Panc1 (cell line): ENCODE measurements around the gene LRRC31. TPM values are rescaled to one million over a fixed set of nuclear protein-coding genes. Genes with fewer than 3 reads are reported as not detected.

ENCODE experiments used
- ATAC-seq: fragments of 200-7000 bp; cut with Tn5 transposase; 2 replicates; pipeline ENCODE4 v1.9.1; 2020; ENCODE audit warnings: mild to moderate bottlenecking, moderate library complexity
- BruUV-seq: library from RNA; stranded (reverse); fragments of 400-500 nt; replicated peaks from 2 replicates; lab custom pipeline; 2021; lab: Mats Ljungman, UMichigan
- CTCF ChIA-PET: fragments of 300-600 bp; sonication (Branson Sonifier 250); formaldehyde crosslinking; loops from one replicate; lab custom pipeline; 2022; ENCODE audit warnings: antibody characterized with exemption; lab: Charles Lee
- POLR2A ChIA-PET: fragments of 300-600 bp; sonication (Branson Sonifier 250); formaldehyde crosslinking; loops from one replicate; lab custom pipeline; 2022; ENCODE audit warnings: antibody characterized with exemption; lab: Charles Lee
- DNase-seq: peaks from one replicate; pipeline ENCODE4 v3.0.0-alpha.2; 2010; ENCODE audit warnings: low read depth, low spot score
- H3K27ac ChIP-seq: 2 replicates; pipeline ENCODE4 v1.5.1; 2011; ENCODE audit warnings: mild to moderate bottlenecking, low read length, inconsistent platforms
- H3K27me3 ChIP-seq: fragments of 200-500 bp; sonication (Bioruptor generic); 2 replicates; pipeline ENCODE4 v1.6.0; 2014; ENCODE audit warnings: low read length, inconsistent platforms; ENCODE audit not compliant: control insufficient read depth, insufficient read depth
- H3K36me3 ChIP-seq: fragments of 200-500 bp; sonication (Bioruptor generic); 2 replicates; pipeline ENCODE4 v1.5.1; 2014; ENCODE audit warnings: inconsistent platforms, mild to moderate bottlenecking, low read length, moderate library complexity; ENCODE audit not compliant: control insufficient read depth, insufficient read depth
- H3K4me1 ChIP-seq: 2 replicates; pipeline ENCODE4 v1.5.1; 2011; ENCODE audit warnings: inconsistent platforms, mild to moderate bottlenecking, low read length, moderate library complexity; ENCODE audit not compliant: control insufficient read depth, insufficient read depth
- H3K4me3 ChIP-seq, 2 experiments: 2 replicates each; pipeline ENCODE4 v1.5.1; 2011 to 2012; ENCODE audit warnings: low read depth in 2 of 2, low read length in 2 of 2, mild to moderate bottlenecking in 2 of 2, inconsistent platforms in 1 of 2, moderate library complexity in 1 of 2
- H3K9me3 ChIP-seq: fragments of 200-500 bp; sonication (Bioruptor generic); 2 replicates; pipeline ENCODE4 v1.5.1; 2014; ENCODE audit warnings: low read depth, mild to moderate bottlenecking, inconsistent platforms, low read length, moderate library complexity; ENCODE audit not compliant: control insufficient read depth, insufficient read depth
- POLR2AphosphoS5 ChIP-seq: IDR thresholded peaks from 2 replicates; pipeline ENCODE4 v1.6.1; 2012; ENCODE audit warnings: mild to moderate bottlenecking, low read depth, low read length, moderate library complexity
- SIN3A ChIP-seq: IDR thresholded peaks from 2 replicates; pipeline ENCODE4 v1.6.1; 2012; ENCODE audit warnings: low read depth, mild to moderate bottlenecking, low read length, moderate library complexity, borderline replicate concordance; ENCODE audit not compliant: insufficient read depth
- TCF7L2 ChIP-seq: IDR thresholded peaks from 2 replicates; pipeline ENCODE4 v1.6.1; 2011; ENCODE audit warnings: mild to moderate bottlenecking, low read depth, low read length, inconsistent platforms
- in situ Hi-C: cut with HindIII; loops from 2 replicates; pipeline ENCODE4 v1.10.0; 2016; ENCODE audit warnings: low sequenced_read_pairs, low pct_unique_long_range_greater_than_20kb
- intact Hi-C: fragments of 100-400 bp; cut with micrococcal nuclease; formaldehyde crosslinking; loops from one replicate; pipeline ENCODE4 v1.10.0; 2022; ENCODE audit not compliant: unreplicated experiment
- total RNA-seq: library from RNA; stranded (reverse); gene quantifications from one replicate; pipeline ENCODE4 v1.2.1, GENCODE V29; 2021; ENCODE audit not compliant: unreplicated experiment
- TF ChIP-seq, protein P1 (sequence below), 2 experiments: IDR thresholded peaks; 2 replicates each; pipeline ENCODE4 v1.6.1; 2011 to 2012; ENCODE audit warnings: low read depth in 2 of 2, control low read depth in 1 of 2, low read length in 1 of 2, mild to moderate bottlenecking in 1 of 2, moderate library complexity in 1 of 2; ENCODE audit not compliant: insufficient read depth in 1 of 2
- TF ChIP-seq, protein P2 (sequence below): fragments of 450-650 bp; IDR thresholded peaks from 2 replicates; pipeline ENCODE4 v1.5.1; 2017; ENCODE audit warnings: mild to moderate bottlenecking

LRRC31 gene
- total RNA-seq, 1 experiment from 2014 or later, result not detected

- no peak for ATAC-seq
- POLR2A ChIA-PET, result no interaction called here
Observed at GRCh38 chr3:169894110-169894509, 24.4 kb upstream of the LRRC31 start.

GRCh38 chr3:169891886-169892285, 22.2 kb upstream of the LRRC31 start:
- in situ Hi-C loops, result no loop called here
- CTCF ChIA-PET, result no interaction called here
- intact Hi-C loops, result no loop called here

More at GRCh38 chr3:169894110-169894509, 24.4 kb upstream of the LRRC31 start:
- intact Hi-C loops (no loop called here), in situ Hi-C loops (no loop called here)
- no peaks in the 10 kb centered on the region for H3K9me3 ChIP-seq
- no peak for DNase-seq
- TF ChIP-seq SIN3A, result no peak
- TF ChIP-seq, protein P1, sequence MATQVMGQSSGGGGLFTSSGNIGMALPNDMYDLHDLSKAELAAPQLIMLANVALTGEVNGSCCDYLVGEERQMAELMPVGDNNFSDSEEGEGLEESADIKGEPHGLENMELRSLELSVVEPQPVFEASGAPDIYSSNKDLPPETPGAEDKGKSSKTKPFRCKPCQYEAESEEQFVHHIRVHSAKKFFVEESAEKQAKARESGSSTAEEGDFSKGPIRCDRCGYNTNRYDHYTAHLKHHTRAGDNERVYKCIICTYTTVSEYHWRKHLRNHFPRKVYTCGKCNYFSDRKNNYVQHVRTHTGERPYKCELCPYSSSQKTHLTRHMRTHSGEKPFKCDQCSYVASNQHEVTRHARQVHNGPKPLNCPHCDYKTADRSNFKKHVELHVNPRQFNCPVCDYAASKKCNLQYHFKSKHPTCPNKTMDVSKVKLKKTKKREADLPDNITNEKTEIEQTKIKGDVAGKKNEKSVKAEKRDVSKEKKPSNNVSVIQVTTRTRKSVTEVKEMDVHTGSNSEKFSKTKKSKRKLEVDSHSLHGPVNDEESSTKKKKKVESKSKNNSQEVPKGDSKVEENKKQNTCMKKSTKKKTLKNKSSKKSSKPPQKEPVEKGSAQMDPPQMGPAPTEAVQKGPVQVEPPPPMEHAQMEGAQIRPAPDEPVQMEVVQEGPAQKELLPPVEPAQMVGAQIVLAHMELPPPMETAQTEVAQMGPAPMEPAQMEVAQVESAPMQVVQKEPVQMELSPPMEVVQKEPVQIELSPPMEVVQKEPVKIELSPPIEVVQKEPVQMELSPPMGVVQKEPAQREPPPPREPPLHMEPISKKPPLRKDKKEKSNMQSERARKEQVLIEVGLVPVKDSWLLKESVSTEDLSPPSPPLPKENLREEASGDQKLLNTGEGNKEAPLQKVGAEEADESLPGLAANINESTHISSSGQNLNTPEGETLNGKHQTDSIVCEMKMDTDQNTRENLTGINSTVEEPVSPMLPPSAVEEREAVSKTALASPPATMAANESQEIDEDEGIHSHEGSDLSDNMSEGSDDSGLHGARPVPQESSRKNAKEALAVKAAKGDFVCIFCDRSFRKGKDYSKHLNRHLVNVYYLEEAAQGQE (IDR thresholded peaks at IDR 0.05; ENCODE audit: insufficient read depth in 1 of 2, low read depth in 2 of 2, low read length in 1 of 2), result no peak
- TF ChIP-seq, protein P2, sequence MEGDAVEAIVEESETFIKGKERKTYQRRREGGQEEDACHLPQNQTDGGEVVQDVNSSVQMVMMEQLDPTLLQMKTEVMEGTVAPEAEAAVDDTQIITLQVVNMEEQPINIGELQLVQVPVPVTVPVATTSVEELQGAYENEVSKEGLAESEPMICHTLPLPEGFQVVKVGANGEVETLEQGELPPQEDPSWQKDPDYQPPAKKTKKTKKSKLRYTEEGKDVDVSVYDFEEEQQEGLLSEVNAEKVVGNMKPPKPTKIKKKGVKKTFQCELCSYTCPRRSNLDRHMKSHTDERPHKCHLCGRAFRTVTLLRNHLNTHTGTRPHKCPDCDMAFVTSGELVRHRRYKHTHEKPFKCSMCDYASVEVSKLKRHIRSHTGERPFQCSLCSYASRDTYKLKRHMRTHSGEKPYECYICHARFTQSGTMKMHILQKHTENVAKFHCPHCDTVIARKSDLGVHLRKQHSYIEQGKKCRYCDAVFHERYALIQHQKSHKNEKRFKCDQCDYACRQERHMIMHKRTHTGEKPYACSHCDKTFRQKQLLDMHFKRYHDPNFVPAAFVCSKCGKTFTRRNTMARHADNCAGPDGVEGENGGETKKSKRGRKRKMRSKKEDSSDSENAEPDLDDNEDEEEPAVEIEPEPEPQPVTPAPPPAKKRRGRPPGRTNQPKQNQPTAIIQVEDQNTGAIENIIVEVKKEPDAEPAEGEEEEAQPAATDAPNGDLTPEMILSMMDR, result no peak
- no peak for TF ChIP-seq POLR2AphosphoS5
- TF ChIP-seq TCF7L2, result no peak
- no TSS peak for BruUV-seq
- no peaks in the 10 kb centered on the region for H3K36me3 ChIP-seq
- no peak overlapping the region for H3K4me3 ChIP-seq
- CTCF ChIA-PET, result interaction anchor here (0.6 kb wide), 1 partner anchor 30 kb away, joined by 4 read pairs; no protein-coding TSS in a partner anchor
- H3K4me1 ChIP-seq, result no peaks in the 10 kb centered on the region
- no peak overlapping the region for H3K27ac ChIP-seq
- no peaks in the 10 kb centered on the region for H3K27me3 ChIP-seq

More at GRCh38 chr3:169891886-169892285, 22.2 kb upstream of the LRRC31 start:
- Histone ChIP-seq H3K36me3 (no peaks in the 10 kb centered on the region), H3K27ac (no peak overlapping the region), H3K4me1 (no peaks in the 10 kb centered on the region), H3K9me3 (no peaks in the 10 kb centered on the region), H3K27me3 (no peaks in the 10 kb centered on the region; the same call in 1 of the 2 replicates), H3K4me3 (no peak overlapping the region)
- POLR2A ChIA-PET, result no interaction called here
- no peak for ATAC-seq
- no TSS peak for BruUV-seq
- TF ChIP-seq, protein P1 (IDR thresholded peaks at IDR 0.05; ENCODE audit: insufficient read depth in 1 of 2, low read depth in 2 of 2, low read length in 1 of 2), result no peak
- no peak for TF ChIP-seq TCF7L2
- TF ChIP-seq POLR2AphosphoS5, result no peak
- TF ChIP-seq, protein P2, result no peak
- DNase-seq, result no peak
